ENCODE results near the gene IL12RB2. TPM values are rescaled to one million over a fixed set of nuclear protein-coding genes. Genes with fewer than 3 reads are reported as not detected.

IL12RB2 gene
- total RNA-seq, 1 experiment from 2014 or later, result 0.22 TPM

- Histone ChIP-seq H3K27ac (ENCODE audit: low read depth, low read length) (no peak overlapping the region), H3K9ac (ENCODE audit: low read length) (no peak overlapping the region), H3K9me2 (ENCODE audit: insufficient read depth) (no peaks in the 10 kb centered on the region), H3K79me2 (ENCODE audit: insufficient read depth, low read length) (no peaks in the 10 kb centered on the region), H3K27me3 (ENCODE audit: insufficient read depth, low read length) (no peaks in the 10 kb centered on the region), H3K9me3 (ENCODE audit: control insufficient read depth in 1 of 2, insufficient read depth in 1 of 2, low read depth in 1 of 2, low read length in 2 of 2) (no peaks in the 10 kb centered on the region), H3K36me3 (ENCODE audit: control insufficient read depth in 1 of 2, insufficient read depth in 2 of 2, low read length in 2 of 2) (no peaks in the 10 kb centered on the region), H3K4me1 (ENCODE audit: control insufficient read depth in 1 of 2, insufficient read depth in 2 of 2, low read length in 2 of 2) (no peaks in the 10 kb centered on the region), H3K4me2 (ENCODE audit: low read length) (no peak overlapping the region), H2AFZ (ENCODE audit: low read depth, low read length, poor library complexity, severe bottlenecking) (no peak overlapping the region), H3K4me3 (replicated peaks in 1 of 2; ENCODE audit: low read depth in 1 of 2, low read length in 2 of 2) (no peak overlapping the region), H4K20me1 (ENCODE audit: insufficient read depth) (no peaks in the 10 kb centered on the region)
- ChIA-PET RAD21 (ENCODE audit: low non-redundant PET in 1 of 2, low total read pairs in 2 of 2, uncharacterized antibody in 2 of 2, unreplicated experiment in 2 of 2) (no interaction called here), CTCF (interaction anchor here (0.8 kb wide), 1 partner anchor 26 kb away, joined by 4 read pairs; no protein-coding TSS in a partner anchor), POLR2A (no interaction called here)
- TF ChIP-seq ELF1 (IDR thresholded peaks at IDR 0.05; ENCODE audit: borderline replicate concordance, low read depth), result no peak
- TF ChIP-seq CEBPB (IDR thresholded peaks at IDR 0.05; ENCODE audit: low read depth), result no peak
- TF ChIP-seq JUND (IDR thresholded peaks at IDR 0.05), result no peak
- no peak for TF ChIP-seq POLR2A (IDR thresholded peaks at IDR 0.05; ENCODE audit: borderline replicate concordance, extremely low read depth, insufficient read depth, insufficient read length)
- TF ChIP-seq EZH2 (IDR thresholded peaks at IDR 0.05), result no peak
- no peak for TF ChIP-seq RAD21 (IDR thresholded peaks at IDR 0.05; ENCODE audit: low read depth)
- TF ChIP-seq SRF (IDR thresholded peaks at IDR 0.05; ENCODE audit: low read depth), result no peak
- no peak for TF ChIP-seq FOSL1 (IDR thresholded peaks at IDR 0.05; ENCODE audit: low read depth)
- no peak for TF ChIP-seq POLR2AphosphoS5 (IDR thresholded peaks at IDR 0.05; ENCODE audit: low read depth, low read length)
- no peak for TF ChIP-seq EGR1 (IDR thresholded peaks at IDR 0.05; ENCODE audit: low read depth)
- BruUV-seq (replicated peaks), result no TSS peak
- DNase-seq (ENCODE audit: low read depth, low spot score) (no peak), ATAC-seq (no peak)
- intact Hi-C loops (cut with micrococcal nuclease), result no loop called here
These were observed 14.8 kb downstream of the IL12RB2 start for GRCh38 chr1:67322442-67322841.

GRCh38 chr1:67323087-67323486 lies 15.4 kb downstream of the IL12RB2 start:
- DNase-seq (ENCODE audit: low read depth, low spot score) (no peak), ATAC-seq (no peak)
- Histone ChIP-seq H2AFZ (ENCODE audit: low read depth, low read length, poor library complexity, severe bottlenecking) (no peak overlapping the region), H3K27me3 (ENCODE audit: insufficient read depth, low read length) (no peaks in the 10 kb centered on the region), H4K20me1 (ENCODE audit: insufficient read depth) (no peaks in the 10 kb centered on the region), H3K27ac (ENCODE audit: low read depth, low read length) (no peak overlapping the region), H3K9me2 (ENCODE audit: insufficient read depth) (no peaks in the 10 kb centered on the region), H3K36me3 (ENCODE audit: control insufficient read depth in 1 of 2, insufficient read depth in 2 of 2, low read length in 2 of 2) (no peaks in the 10 kb centered on the region), H3K79me2 (ENCODE audit: insufficient read depth, low read length) (no peaks in the 10 kb centered on the region), H3K9me3 (ENCODE audit: control insufficient read depth in 1 of 2, insufficient read depth in 1 of 2, low read depth in 1 of 2, low read length in 2 of 2) (no peaks in the 10 kb centered on the region), H3K9ac (ENCODE audit: low read length) (no peak overlapping the region), H3K4me2 (ENCODE audit: low read length) (no peak overlapping the region), H3K4me3 (replicated peaks in 1 of 2; ENCODE audit: low read depth in 1 of 2, low read length in 2 of 2) (no peak overlapping the region), H3K4me1 (ENCODE audit: control insufficient read depth in 1 of 2, insufficient read depth in 2 of 2, low read length in 2 of 2) (no peaks in the 10 kb centered on the region)
- CTCF ChIA-PET, result no interaction called here
- no peak for TF ChIP-seq ZFX (IDR thresholded peaks at IDR 0.05)
- POLR2A ChIA-PET, result no interaction called here
- RAD21 ChIA-PET (ENCODE audit: low non-redundant PET in 1 of 2, low total read pairs in 2 of 2, uncharacterized antibody in 2 of 2, unreplicated experiment in 2 of 2), result no interaction called here
- intact Hi-C loops (cut with micrococcal nuclease), result no loop called here
- BruUV-seq (replicated peaks), result no TSS peak
